ENCODE results near the gene ME1.
"Not testable (repeated sequence)": the region's sequence is repeated elsewhere in the genome, so short reads cannot be mapped to it uniquely, and the experiment has no call there.

The ME1 gene

DNA sequence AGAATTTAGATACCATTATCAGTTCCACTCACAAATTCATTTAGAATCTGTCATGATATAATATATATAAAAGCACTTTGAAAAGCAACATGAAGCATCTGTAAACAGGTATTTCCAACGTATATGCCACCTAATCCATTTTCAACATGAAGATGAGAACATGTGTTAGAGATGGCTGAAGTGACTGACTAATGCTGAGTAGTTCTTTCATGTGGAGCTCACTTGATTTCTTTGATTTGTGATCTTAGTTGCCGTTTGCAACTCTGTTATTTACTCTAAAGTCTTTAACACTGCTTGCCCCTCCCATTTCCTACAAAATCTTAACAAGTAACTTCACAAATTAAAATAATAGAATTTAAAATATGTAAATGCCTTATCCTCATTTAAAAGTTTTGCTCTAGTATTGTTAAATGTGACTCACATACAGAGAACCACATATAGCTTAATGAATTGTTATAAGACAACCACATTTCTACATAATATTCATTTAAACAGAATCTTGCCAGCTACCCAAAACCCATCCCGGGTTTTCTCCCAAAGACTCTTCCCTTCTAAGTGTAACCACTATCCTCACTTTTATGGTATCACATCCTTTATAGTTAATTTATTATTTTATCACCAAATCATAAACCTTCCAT, 78.3 kb downstream of the ME1 start:
- DNase-seq (ENCODE audit: low read depth), result no peak

DNA sequence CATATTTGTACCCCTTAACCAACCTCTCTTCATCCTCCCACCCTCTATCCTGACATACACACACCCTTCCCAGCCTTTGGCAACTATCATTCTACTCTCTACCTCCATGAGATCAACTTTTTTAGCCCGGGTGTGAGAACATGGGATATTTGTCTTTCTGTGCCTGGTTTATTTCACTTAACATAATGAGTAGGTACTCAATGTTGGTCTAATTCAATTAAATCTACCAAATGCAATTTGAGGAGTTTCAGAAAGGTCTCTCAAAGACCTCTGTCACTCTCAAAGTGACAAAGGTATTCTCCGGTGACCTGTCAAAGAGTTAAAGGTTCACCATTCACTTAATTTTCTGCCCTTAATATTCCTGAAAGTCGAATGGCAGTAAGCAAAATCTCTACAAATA, 87.7 kb downstream of the ME1 start:
- DNase-seq (ENCODE audit: low read depth), result no peak

DNA sequence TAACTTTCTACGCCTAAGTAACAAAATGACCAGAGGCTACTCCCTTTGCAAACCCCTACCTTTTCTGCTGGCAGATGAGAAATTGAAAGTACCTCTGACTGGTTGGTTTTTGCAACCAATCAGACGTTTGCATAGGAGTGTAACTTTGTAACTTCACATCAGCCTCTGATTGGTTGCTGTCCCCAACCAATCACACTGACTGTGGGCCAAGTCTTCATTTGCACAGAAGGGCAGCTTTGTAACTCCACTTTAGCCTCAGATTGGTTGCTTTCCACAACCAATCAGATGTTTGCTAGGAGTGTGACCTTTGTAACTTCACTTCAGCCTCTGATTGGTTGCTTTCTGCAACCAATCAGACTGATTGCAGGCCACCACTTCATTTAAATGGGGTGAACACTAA, 89.1 kb downstream of the ME1 start:
- DNase-seq (ENCODE audit: low read depth), result no peak

DNA sequence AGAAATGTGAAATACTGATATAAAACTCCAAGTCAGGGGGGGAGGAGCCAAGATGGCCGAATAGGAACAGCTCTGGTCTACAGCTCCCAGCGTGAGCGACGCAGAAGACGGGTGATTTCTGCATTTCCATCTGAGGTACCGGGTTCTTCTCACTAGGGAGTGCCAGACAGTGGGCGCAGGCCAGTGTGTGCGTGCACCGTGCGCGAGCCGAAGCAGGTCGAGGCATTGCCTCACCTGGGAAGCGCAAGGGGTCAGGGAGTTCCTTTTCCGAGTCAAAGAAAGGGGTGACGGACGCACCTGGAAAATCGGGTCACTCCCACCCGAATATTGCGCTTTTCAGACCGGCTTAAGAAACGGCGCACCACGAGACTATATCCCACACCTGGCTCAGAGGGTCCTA, 96.9 kb downstream of the ME1 start:
- DNase-seq (ENCODE audit: low read depth), result not testable (repeated sequence)

DNA sequence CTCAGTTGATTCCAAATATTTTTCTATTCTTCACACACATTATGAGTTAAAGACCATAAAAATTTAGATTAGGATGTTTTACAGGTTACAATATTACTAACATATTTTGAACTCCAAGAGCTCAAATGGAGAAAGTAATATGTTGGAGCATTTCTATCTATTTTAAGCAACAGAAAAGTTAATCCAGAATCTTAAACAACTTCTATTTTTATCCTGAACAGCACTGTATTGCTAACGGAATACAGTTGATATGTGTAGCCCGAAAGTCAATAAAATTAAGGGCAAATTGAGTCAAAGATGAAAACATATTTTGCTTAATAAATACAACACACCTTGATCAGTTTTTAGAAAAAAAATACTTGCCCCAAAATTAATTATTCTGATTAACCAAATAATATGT, 97.4 kb downstream of the ME1 start:
- DNase-seq (ENCODE audit: low read depth), result no peak

DNA sequence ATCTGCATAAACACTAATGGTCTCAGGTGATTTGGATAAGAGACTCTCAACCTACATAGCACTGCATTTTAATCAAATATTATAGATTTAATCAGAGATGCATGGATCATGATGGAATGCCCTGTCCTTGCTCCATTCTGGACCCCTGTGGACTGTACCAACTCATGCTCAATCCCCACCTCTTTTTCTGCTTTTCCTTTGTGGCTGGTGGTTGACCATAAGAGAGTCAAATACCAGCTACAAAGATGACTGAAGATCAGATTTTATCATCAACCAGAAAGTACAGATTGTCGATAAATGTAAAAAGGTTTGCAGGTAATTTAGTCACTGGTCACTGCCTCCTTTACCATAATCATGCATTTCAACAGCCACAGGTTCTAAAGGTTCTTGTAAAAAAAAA, 116.2 kb downstream of the ME1 start:
- no peak for DNase-seq (ENCODE audit: low read depth)

DNA sequence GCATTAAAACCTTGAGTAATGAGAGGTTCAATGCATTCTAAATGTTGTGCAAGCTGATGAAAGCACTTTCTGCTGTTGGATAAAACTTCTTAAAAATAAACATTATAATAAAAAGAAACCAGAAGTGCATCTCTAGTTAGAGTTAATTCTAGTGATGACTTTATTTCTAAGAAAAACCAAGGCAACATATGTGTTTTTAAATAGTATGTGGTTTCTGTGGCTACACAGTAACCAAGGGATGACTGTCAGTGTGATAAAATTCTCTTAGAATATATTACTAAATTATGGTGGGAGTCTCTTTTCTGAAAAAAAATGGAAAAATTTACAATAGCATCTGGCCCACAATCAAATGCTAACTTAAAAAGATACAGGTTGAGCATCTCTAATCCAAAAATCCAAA, 117.0 kb downstream of the ME1 start:
- DNase-seq (ENCODE audit: low read depth), result no peak

DNA sequence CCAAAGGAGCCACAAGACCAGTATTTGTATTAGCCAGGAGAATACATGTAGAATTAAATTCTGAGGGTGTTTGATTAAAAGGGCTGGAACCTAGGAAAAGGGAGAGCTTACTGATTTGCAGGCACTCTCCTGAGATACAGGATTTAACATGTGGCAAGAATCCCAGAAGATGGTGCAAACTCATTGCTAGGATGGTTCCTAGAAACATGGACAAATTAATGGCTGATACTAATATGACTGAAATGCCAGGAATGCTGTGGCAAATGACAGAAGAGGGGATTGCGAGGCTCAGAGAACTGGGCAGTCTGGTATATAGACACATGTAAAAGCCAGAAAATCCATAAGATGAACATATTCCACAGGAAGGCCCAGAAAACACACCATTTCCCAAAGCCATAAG, 119.6 kb downstream of the ME1 start:
- no peak for DNase-seq (ENCODE audit: low read depth)

DNA sequence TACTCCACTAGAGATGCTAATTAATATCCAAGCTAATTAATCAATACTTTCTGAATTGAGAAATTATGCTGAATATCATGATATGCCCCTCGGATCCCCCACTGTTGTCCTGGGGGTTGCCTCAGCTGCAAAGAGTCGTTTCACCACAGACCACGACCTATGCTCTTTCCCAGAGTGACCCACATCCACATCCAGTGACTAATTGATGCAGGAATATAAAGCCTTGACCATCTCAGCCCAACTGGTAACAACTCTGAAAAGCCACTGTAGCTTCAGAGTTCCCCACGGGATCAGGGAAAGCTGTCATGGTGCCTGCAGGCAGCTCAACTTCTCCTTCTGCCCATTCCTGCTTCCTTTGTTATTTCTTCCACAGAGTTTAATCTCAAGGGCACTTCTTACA, 120.8 kb downstream of the ME1 start:
- DNase-seq (ENCODE audit: low read depth), result no peak

DNA sequence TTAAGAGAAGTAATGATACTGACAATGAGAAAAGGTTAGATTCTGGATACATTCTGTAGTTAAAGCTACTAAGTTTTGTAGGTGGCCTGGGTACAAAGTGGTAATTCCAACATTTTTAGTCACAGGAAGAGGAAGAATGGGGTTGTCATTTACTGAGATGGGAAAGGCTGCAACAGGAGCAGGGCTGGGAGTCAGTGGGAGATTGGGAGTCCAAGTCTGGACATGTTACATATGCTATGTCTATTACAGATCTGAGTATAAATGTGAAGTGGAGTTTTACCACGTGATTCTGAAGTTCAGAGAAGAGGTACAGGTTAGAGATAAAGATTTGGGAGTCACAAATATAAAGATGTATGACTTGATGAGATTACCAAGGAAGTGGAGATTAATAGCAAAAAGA, 121.5 kb downstream of the ME1 start:
- no peak for DNase-seq (ENCODE audit: low read depth)

DNA sequence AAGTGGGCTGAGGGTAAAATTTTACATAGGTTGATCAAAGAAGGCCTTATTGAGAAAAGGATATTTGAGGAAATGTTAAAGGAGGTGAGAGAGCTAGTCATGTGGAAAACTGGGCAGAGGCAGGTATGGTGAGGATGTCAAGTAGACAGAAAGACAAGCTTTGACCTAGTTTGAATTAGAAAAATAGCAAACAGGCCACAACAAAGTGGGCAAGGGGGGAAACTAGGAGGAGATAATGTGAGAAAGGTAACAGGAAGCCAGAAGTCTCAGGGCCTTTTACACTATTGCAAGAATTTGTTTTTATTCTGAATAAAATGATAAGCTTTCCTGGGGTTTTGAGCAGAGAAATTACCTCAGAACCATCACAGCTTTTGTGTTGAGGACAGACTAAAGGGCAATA, 122.0 kb downstream of the ME1 start:
- DNase-seq (ENCODE audit: low read depth), result no peak

DNA sequence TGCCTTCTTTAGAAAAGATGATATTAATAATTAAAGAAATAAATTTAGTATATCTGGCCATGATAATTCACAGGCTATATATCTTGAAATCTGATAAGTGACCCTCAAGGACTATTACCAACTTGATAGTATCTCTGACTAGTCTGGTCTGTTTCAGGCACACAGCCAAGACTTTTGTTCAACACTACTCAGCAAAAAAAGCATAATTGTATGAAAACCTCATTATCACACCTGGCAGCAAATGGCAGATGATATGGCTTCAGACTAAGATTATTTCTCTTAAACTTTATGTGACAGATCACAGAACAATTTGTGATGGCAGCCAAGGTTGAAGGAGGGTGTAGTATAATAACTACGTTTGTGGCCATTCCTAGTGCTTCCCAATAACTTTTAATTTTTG, 123.0 kb downstream of the ME1 start:
- DNase-seq (ENCODE audit: low read depth), result no peak

DNA sequence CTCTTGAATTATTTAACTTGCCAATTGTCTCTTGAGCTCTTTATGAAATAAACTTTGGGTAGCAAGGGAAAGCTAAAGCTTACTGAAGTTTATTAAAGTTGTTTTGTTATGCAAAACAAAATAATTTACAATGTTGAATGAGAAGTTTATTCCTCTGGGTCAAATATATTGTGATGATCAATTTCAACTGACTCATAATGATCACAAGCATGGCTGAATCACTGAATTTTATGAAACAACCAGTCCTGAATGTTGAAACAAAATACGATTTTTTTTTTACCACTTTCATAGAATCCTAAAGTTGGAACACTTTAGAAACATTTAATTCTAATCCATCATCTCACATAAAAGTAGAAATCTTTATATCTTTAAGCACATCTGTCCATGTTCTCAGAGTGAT, 127.4 kb downstream of the ME1 start:
- no peak for DNase-seq (ENCODE audit: low read depth)

DNA sequence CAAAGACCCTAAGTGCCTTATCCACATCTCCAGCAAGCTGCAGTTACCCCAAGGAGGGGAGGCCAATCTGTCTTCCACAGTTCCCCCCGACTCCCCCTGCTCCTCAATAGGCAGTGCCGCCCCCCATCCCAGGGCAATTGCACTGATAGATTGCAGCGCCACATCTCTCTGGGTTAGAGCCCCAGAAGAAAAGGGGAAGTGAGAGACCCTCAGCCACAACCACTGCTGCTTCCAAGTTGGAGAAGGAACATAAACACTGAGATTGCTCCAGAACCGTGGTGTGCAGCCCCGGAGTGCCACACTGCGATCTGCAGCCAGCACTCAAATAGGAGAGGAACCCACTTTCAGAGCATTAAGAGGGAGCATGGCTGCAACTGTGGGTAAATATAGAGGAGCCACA, 136.2 kb downstream of the ME1 start:
- DNase-seq (ENCODE audit: low read depth), result no peak

DNA sequence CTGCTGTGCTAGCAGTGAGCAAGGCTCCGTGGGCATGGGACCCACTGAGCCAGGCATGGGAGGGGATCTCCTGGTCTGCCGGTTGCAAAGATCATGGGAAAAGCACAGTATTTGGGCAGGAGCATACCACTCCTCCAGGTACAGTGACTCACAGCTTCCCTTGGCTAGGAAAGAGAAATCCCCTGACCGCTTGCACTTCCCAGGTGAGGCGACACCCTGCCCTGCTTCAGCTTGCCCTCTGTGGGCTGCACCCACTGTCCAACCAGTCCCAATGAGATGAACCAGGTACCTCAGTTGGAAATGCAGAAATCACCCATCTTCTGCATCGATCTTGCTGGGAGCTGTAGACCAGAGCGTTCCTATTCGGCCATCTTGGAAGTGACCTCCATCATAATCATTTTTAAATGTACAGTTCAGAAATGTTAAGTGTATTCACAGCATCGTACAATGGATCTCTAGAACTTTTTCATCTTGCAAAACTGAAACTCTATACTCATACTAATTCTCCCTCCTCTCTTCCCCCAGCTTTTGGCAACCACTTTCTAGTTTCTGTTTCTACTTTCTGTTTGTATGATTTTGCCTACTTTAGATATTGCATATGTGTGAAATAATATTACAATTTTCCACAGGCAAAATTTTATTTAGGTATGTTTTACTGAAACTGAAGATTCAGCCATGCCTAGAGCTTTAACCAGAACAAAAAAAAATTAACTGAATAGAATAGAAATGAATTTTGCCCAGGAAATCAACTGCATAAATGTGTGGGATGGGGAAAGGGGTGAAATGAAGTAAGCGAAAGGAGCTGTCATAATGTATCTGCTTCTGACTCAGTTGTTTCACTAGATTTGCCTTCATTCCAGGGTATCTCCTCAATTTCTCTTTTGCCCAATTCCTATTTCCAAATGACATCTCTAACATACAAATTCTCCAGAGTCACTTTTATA, 137.7 kb downstream of the ME1 start:
- no peak for DNase-seq (ENCODE audit: low read depth)

DNA sequence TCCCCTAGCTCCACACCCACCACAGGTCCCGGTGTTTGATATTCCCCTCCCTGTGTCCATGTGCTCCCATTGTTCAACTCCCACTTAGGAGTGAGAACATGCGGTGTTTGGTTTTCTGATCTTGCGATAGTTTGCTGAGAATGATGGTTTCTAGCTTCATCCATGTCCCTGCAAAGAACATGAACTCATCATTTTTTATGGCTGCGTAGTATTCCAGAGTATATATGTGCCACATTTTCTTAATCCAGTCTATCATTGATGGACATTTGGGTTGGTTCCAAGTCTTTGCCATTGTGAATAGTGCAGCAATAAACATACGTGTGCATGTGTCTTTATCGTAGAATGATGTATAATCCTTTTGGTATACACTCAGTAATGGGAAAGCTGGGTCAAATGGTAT, 143.6 kb downstream of the ME1 start:
- not testable (repeated sequence) for DNase-seq (ENCODE audit: low read depth)

DNA sequence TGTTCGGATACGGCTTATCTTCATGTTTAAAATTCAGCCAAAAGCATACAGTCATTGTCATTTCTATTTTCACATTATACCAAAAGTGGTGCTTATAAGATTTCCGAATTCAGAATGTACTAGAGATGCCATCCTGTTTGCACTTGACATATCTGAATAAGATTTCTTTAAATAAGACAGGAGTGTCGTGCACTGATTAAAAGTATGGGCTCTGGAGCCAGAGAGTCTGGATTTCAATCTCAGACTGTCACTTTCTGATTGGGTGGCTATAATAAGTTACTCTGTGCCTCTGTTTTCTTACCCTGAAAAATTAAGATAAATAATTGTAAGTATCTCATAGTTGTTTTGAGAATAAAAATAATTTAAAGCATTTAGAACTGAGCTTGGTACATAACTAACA, 144.9 kb downstream of the ME1 start:
- no peak for DNase-seq (ENCODE audit: low read depth)

DNA sequence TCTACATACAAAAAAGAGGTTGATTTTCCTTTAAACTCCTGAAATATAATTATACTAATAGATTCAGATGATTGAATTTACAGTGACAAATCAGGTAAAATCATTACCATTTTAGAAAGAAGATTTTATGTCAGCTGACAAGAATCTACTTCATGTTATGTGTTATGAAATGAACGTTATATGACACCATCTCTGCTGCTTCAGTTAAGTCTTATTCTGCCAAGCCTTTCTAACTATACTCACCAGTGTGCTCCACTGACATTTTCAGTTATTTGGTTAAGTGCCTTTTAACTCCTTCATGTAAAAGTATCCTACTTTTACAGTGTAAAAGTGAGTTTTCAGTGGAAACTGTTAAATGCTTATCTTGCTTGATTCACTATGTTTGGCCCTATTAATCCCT, 157.3 kb downstream of the ME1 start:
- DNase-seq (ENCODE audit: low read depth), result no peak

DNA sequence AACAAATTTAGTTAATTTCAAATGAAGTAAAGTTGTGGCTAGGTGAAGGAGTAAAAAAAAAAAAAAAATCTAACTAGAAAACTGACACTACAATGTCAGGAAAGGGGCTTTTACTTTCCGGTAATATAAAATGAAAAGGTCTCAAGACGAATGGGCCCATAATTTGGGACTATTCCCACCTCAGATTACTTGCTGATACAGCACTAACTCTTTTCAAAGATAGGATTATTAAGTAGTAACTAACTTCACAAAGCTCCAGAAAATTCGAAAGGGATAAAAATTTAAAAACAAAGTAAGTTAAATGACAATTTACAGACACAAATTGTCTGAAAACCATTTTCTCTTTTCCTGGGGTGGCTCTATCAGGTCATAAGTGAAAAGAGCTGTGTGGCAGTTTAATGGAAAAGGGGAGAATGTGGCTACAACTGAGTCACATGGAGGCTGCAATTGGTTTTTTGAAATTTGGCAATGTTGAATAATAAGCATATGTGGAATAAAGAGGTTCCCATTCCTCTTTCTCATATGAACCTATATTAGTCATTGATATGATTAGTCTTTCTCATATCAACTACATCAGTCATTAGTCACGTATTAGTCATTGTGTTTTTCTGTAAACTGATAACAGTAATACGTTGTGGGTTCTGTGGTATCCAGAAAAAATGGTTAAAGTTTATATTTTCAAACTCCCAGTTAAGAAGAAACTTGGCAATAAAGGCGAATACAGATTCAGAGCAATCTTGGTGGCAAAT, 159.7 kb downstream of the ME1 start:
- peak; percentile 90 for DNase-seq (ENCODE audit: low read depth)

DNA sequence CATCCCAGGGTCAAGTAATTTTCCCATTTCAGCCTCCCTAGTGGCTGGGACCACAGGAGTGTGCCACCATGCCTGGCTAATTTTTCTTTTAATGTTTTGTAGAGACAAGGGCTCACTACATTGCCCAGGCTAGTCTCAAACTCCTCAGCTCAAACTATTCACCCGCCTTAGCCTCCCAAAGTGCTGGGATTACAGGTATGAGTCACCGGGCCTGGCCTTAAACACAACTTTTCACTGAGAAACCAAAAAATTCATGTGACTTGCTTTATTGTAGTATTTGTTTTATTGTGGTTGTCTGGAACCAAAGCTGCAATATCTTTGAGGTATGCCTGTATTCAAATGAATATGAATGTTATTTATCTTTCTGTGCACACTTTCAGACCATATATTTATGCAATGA, 165.5 kb downstream of the ME1 start:
- no peak for DNase-seq (ENCODE audit: low read depth)

DNA sequence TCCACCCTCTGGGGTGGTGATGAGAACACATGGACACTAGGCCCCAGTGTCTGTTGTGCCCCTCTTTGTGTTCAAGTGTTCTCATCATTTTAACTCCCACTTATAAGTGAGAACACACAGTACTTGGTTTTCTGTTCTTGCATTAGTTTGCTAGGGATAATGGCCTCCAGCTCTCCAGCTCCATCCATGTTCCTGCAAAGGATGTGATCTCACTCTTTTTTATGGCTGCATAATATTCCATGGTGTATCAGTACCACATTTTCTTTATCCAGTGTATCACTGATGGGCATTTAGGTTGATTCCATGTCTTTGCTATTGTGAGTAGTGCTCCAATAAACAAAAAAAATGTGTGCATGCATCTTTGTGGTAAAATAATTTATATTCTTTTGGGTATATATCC, 170.3 kb downstream of the ME1 start:
- DNase-seq (ENCODE audit: low read depth), result no peak

DNA sequence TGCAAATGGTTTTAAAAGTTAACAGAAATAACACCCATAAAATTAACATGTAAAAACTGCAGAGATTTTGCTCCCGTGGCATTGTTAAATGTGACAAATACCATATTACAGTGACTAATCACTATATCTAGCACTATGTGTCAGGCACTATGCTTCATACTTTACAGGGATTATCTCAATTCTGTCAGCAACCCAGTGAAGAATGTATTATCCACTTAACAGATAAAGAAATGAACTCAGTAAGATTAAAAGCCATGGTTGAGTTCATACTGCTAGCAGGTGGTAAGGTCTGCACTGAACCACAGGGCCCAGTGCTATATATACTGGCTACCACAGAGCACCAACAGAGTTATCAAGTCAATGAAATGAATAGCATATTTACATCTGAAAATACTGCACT, 172.3 kb downstream of the ME1 start:
- DNase-seq (ENCODE audit: low read depth), result no peak

DNA sequence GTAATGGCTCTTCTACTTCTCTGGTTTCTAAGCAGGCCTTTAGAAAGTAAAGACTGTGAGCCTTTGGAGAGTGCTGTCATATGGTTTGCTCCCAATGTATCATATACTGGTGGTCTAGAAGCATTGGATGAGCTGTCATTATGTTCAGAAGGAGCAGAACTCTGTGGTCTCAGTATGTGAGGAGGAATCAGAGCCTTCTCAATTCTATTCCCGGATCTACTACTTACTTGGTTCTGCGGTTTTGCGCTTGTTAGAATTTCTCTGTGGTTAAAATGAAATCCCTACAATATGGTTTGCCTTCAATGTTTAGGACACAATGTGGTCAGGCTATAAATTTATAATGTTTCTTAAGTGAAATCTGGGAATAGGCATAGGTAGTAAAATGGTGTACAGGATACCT, 173.1 kb downstream of the ME1 start:
- no peak for DNase-seq (ENCODE audit: low read depth)
